A673 (cell line): ENCODE results near the gene SLAIN2. TPM values are rescaled to one million over a fixed set of nuclear protein-coding genes. Genes with fewer than 3 reads are reported as not detected.

ENCODE experiments used
- BruUV-seq: library from RNA; stranded (reverse); fragments of 400-500 nt; replicated peaks from 2 replicates; lab custom pipeline; 2021; lab: Mats Ljungman, UMichigan
- CTCF ChIA-PET: fragments of 300-600 bp; sonication (Branson Sonifier 250); formaldehyde crosslinking; loops from one replicate; lab custom pipeline; 2022; ENCODE audit warnings: antibody characterized with exemption; lab: Charles Lee
- POLR2A ChIA-PET: fragments of 300-600 bp; sonication (Branson Sonifier 250); formaldehyde crosslinking; loops from one replicate; lab custom pipeline; 2022; ENCODE audit warnings: antibody characterized with exemption; ENCODE audit not compliant: low non-redundant PET; lab: Charles Lee
- DNase-seq: peaks from one replicate; pipeline ENCODE4 v3.0.0-alpha.2; 2015; ENCODE audit warnings: low spot score
- H3K27ac ChIP-seq: fragments of 200-600 bp; sonication (generic); 2 replicates; pipeline ENCODE4 v1.5.1; 2016; ENCODE audit warnings: mixed run types, low read depth, mild to moderate bottlenecking, mixed read lengths, antibody characterized with exemption, low read length; ENCODE audit not compliant: poor library complexity, severe bottlenecking
- H3K27me3 ChIP-seq: fragments of 200-600 bp; sonication (generic); replicated peaks from 2 replicates; pipeline ENCODE4 v1.6.1; 2017; ENCODE audit warnings: mixed run types, low read depth, mild to moderate bottlenecking, mixed read lengths, antibody characterized with exemption, low read length; ENCODE audit not compliant: insufficient read depth, poor library complexity
- H3K36me3 ChIP-seq: fragments of 200-600 bp; sonication (generic); 2 replicates; pipeline ENCODE4 v1.6.1; 2016; ENCODE audit warnings: mixed run types, mild to moderate bottlenecking, mixed read lengths, antibody characterized with exemption, low read length; ENCODE audit not compliant: insufficient read depth, poor library complexity, severe bottlenecking
- H3K4me1 ChIP-seq: fragments of 200-600 bp; sonication (generic); 2 replicates; pipeline ENCODE4 v1.6.1; 2017; ENCODE audit warnings: mixed run types, mild to moderate bottlenecking, mixed read lengths, antibody characterized with exemption, low read length; ENCODE audit not compliant: insufficient read depth, poor library complexity, severe bottlenecking
- H3K4me3 ChIP-seq: fragments of 200-600 bp; sonication (generic); 2 replicates; pipeline ENCODE4 v1.5.1; 2016; ENCODE audit warnings: low read depth, mixed run types, mild to moderate bottlenecking, mixed read lengths, low read length; ENCODE audit not compliant: poor library complexity, severe bottlenecking
- H3K9me3 ChIP-seq: fragments of 200-600 bp; sonication (generic); 2 replicates; pipeline ENCODE4 v1.6.1; 2016; ENCODE audit warnings: mixed run types, low read depth, mild to moderate bottlenecking, mixed read lengths, antibody characterized with exemption, low read length; ENCODE audit not compliant: poor library complexity, severe bottlenecking
- CTCF ChIP-seq: fragments of 300-800, 200-600 bp; sonication (generic); conservative IDR thresholded peaks from 2 replicates; pipeline ENCODE4 v1.5.1; 2017; ENCODE audit warnings: low read depth, mild to moderate bottlenecking, antibody characterized with exemption, low read length, moderate library complexity, mixed read lengths
- EZH2 ChIP-seq: fragments of 200-600 bp; sonication (generic); IDR thresholded peaks from 2 replicates; pipeline ENCODE4 v1.6.1; 2017; ENCODE audit warnings: borderline replicate concordance, low read depth, mild to moderate bottlenecking, mixed read lengths, antibody characterized with exemption, low read length; ENCODE audit not compliant: poor library complexity, severe bottlenecking
- intact Hi-C: fragments of 100-400 bp; cut with micrococcal nuclease; formaldehyde crosslinking; loops from one replicate; pipeline ENCODE4 v1.10.0; 2022; ENCODE audit not compliant: unreplicated experiment
- total RNA-seq: library from RNA; stranded (reverse); gene quantifications from 2 replicates; pipeline ENCODE4 v1.2.3, GENCODE V29; 2021

SLAIN2 gene
- total RNA-seq, 1 experiment from 2014 or later, result 74.0 TPM

GRCh38 chr4:48331577-48332330 is 9.6 kb upstream of the SLAIN2 start:
- Histone ChIP-seq H3K4me3 (no peak overlapping the region), H3K4me1 (peaks cover 8% of the 10 kb centered on the region), H3K27ac (no peak overlapping the region), H3K36me3 (no peaks in the 10 kb centered on the region), H3K27me3 (no peaks in the 10 kb centered on the region), H3K9me3 (no peaks in the 10 kb centered on the region)
- TF ChIP-seq CTCF (no peak), EZH2 (no peak)
- no peak for DNase-seq
- intact Hi-C loops, result no loop called here
- no TSS peak for BruUV-seq
- CTCF ChIA-PET, result no interaction called here
- POLR2A ChIA-PET, result no interaction called here

- ChIA-PET POLR2A (no interaction called here), CTCF (no interaction called here)
- Histone ChIP-seq H3K36me3 (no peaks in the 10 kb centered on the region), H3K4me1 (peaks cover 8% of the 10 kb centered on the region), H3K4me3 (no peak overlapping the region), H3K27ac (no peak overlapping the region), H3K9me3 (no peaks in the 10 kb centered on the region), H3K27me3 (no peaks in the 10 kb centered on the region)
- TF ChIP-seq CTCF (no peak), EZH2 (no peak)
- no peak for DNase-seq
- intact Hi-C loops, result no loop called here
- BruUV-seq, result no TSS peak
Measured at GRCh38 chr4:48332661-48333060, 8.7 kb upstream of the SLAIN2 start.

GRCh38 chr4:48333587-48333986 is 7.7 kb upstream of the SLAIN2 start:
- peaks cover 8% of the 10 kb centered on the region for H3K4me1 ChIP-seq
- no peak overlapping the region for H3K27ac ChIP-seq
- intact Hi-C loops, result no loop called here
- TF ChIP-seq CTCF (no peak), EZH2 (no peak)
- DNase-seq, result no peak
- no peaks in the 10 kb centered on the region for H3K36me3 ChIP-seq
- H3K4me3 ChIP-seq, result no peak overlapping the region
- POLR2A ChIA-PET, result no interaction called here
- H3K9me3 ChIP-seq, result no peaks in the 10 kb centered on the region
- no peaks in the 10 kb centered on the region for H3K27me3 ChIP-seq
- CTCF ChIA-PET, result no interaction called here
- no TSS peak for BruUV-seq
